Fibroblast of the aortic adventitia (primary cell): Measurements from ENCODE around the gene DYDC1. TPM values are rescaled to one million over a fixed set of nuclear protein-coding genes. Genes with fewer than 3 reads are reported as not detected.
"Not testable (repeated sequence)": the region's sequence is repeated elsewhere in the genome, so short reads cannot be mapped to it uniquely, and the experiment has no call there.

ENCODE experiments used
- DNase-seq: peaks from one replicate; pipeline ENCODE4 v3.0.0-alpha.2; 2010; ENCODE audit warnings: low read depth
- H3K4me3 ChIP-seq: 2 replicates; pipeline ENCODE4 v1.5.1; 2011; ENCODE audit warnings: low read depth, mild to moderate bottlenecking, control low read depth, low read length, moderate library complexity
- CTCF ChIP-seq: IDR thresholded peaks from 2 replicates; pipeline ENCODE4 v1.5.1; 2011; ENCODE audit warnings: mild to moderate bottlenecking, low read length, control low read depth, inconsistent platforms; ENCODE audit not compliant: insufficient read depth
- total RNA-seq: library from RNA; depleted of rRNA; stranded (reverse); fragments of >200 nt; gene quantifications from 2 replicates; pipeline ENCODE4 v1.2.3, GENCODE V29; 2012; ENCODE audit warnings: low replicate concordance

Gene DYDC1
- total RNA-seq, 1 donor = not detected

GRCh38 chr10:80372675-80373074 is 16.1 kb upstream of the DYDC1 start:
- no peak overlapping the region for H3K4me3 ChIP-seq
- no peak for DNase-seq
- TF ChIP-seq CTCF = no peak

- no peak overlapping the region for H3K4me3 ChIP-seq
- no peak for TF ChIP-seq CTCF
- no peak for DNase-seq
These were observed 14.9 kb upstream of the DYDC1 start for GRCh38 chr10:80371467-80371866.

GRCh38 chr10:80365510-80365909 is 9.0 kb upstream of the DYDC1 start:
- no peak for DNase-seq
- TF ChIP-seq CTCF = no peak
- no peak overlapping the region for H3K4me3 ChIP-seq

GRCh38 chr10:80359644-80360043 is 3.1 kb upstream of the DYDC1 start:
- no peak overlapping the region for H3K4me3 ChIP-seq
- no peak for TF ChIP-seq CTCF
- no peak for DNase-seq

- DNase-seq, H3K4me3 ChIP-seq: not testable (repeated sequence)
These were observed 2.4 kb upstream of the DYDC1 start for GRCh38 chr10:80358925-80359324.

- no peak for DNase-seq
- TF ChIP-seq CTCF = no peak
- no peak overlapping the region for H3K4me3 ChIP-seq
These were observed 1.2 kb upstream of the DYDC1 start for GRCh38 chr10:80357851-80358125.

- no peak overlapping the region for H3K4me3 ChIP-seq
- TF ChIP-seq CTCF = no peak
- no peak for DNase-seq
These were observed 665 bp upstream of the DYDC1 start for GRCh38 chr10:80356989-80357850.
